IMR-90 (cell line): ENCODE measurements around the gene PCP2. TPM values are rescaled to one million over a fixed set of nuclear protein-coding genes. Genes with fewer than 3 reads are reported as not detected.

Source experiments
- ATAC-seq: fragments of 200-7000 bp; cut with Tn5 transposase; 2 replicates; pipeline ENCODE4 v1.9.1; 2020; ENCODE audit warnings: low read depth, mild to moderate bottlenecking, moderate library complexity
- BruUV-seq: library from RNA; stranded (reverse); fragments of 400-500 nt; replicated peaks from 2 replicates; lab custom pipeline; 2021; lab: Mats Ljungman, UMichigan
- CTCF ChIA-PET: fragments of 300-600 bp; formaldehyde crosslinking; extraction: SDS; loops from one replicate; lab custom pipeline; 2021; ENCODE audit warnings: antibody characterized with exemption; lab: Yijun Ruan, JAX
- POLR2A ChIA-PET: fragments of 300-600 bp; sonication (Branson Sonifier 250); formaldehyde crosslinking; loops from one replicate; lab custom pipeline; 2022; ENCODE audit warnings: antibody characterized with exemption; ENCODE audit not compliant: unreplicated experiment; lab: Charles Lee
- DNase-seq: peaks from one replicate; pipeline ENCODE4 v3.0.0; 2013
- H2AFZ ChIP-seq: replicated peaks from 2 replicates; pipeline ENCODE3; 2013; ENCODE audit warnings: low read length, mild to moderate bottlenecking; ENCODE audit not compliant: poor library complexity
- H2AK5ac ChIP-seq: 2 replicates; pipeline ENCODE4 v1.6.1; 2013; ENCODE audit warnings: low read depth, low read length, inconsistent platforms
- H2AK9ac ChIP-seq: replicated peaks from 2 replicates; pipeline ENCODE3; 2013; ENCODE audit warnings: mild to moderate bottlenecking, low read depth, low read length, moderate library complexity; ENCODE audit not compliant: poor library complexity
- H2BK120ac ChIP-seq: 2 replicates; pipeline ENCODE4 v1.6.1; 2013; ENCODE audit warnings: low read depth, low read length, inconsistent platforms
- H2BK15ac ChIP-seq: 3 replicates; pipeline ENCODE4 v1.6.1; 2013; ENCODE audit warnings: low read depth, low read length, inconsistent platforms
- H2BK20ac ChIP-seq: 2 replicates; pipeline ENCODE4 v1.6.1; 2013; ENCODE audit warnings: low read depth, mild to moderate bottlenecking, inconsistent platforms, low read length, moderate library complexity
- H2BK5ac ChIP-seq: 2 replicates; pipeline ENCODE4 v1.6.1; 2013; ENCODE audit warnings: mild to moderate bottlenecking, low read depth, low read length, inconsistent platforms; ENCODE audit not compliant: poor library complexity, severe bottlenecking
- H3K14ac ChIP-seq: replicated peaks from 2 replicates; pipeline ENCODE4 v1.6.1; 2013; ENCODE audit warnings: low read depth, low read length, inconsistent platforms
- H3K18ac ChIP-seq: 2 replicates; pipeline ENCODE4 v1.6.1; 2013; ENCODE audit warnings: low read depth, low read length, control low read depth
- H3K23ac ChIP-seq: 2 replicates; pipeline ENCODE4 v1.6.1; 2013; ENCODE audit warnings: low read depth, low read length, inconsistent platforms
- H3K27ac ChIP-seq: 2 replicates; pipeline ENCODE4 v1.5.1; 2013; ENCODE audit warnings: mild to moderate bottlenecking, control low read depth, low read length; ENCODE audit not compliant: insufficient read depth
- H3K27me3 ChIP-seq: 2 replicates; pipeline ENCODE4 v1.6.1; 2013; ENCODE audit warnings: low read length; ENCODE audit not compliant: control insufficient read depth, insufficient read depth
- H3K36me3 ChIP-seq: 2 replicates; pipeline ENCODE4 v1.6.1; 2013; ENCODE audit warnings: low read length, mixed read lengths; ENCODE audit not compliant: control insufficient read depth, insufficient read depth
- H3K4ac ChIP-seq: 2 replicates; pipeline ENCODE4 v1.6.1; 2013; ENCODE audit warnings: low read depth, low read length, inconsistent platforms
- H3K4me1 ChIP-seq: 2 replicates; pipeline ENCODE4 v1.6.1; 2013; ENCODE audit warnings: low read length, mixed read lengths; ENCODE audit not compliant: control insufficient read depth, insufficient read depth
- H3K4me2 ChIP-seq: 2 replicates; pipeline ENCODE4 v1.6.1; 2013; ENCODE audit warnings: low read depth, mild to moderate bottlenecking, control low read depth, low read length, moderate library complexity
- H3K4me3 ChIP-seq: 2 replicates; pipeline ENCODE4 v1.5.1; 2013; ENCODE audit warnings: low read depth, mild to moderate bottlenecking, control low read depth, low read length, moderate library complexity; ENCODE audit not compliant: insufficient read depth
- H3K56ac ChIP-seq: 2 replicates; pipeline ENCODE4 v1.6.1; 2013; ENCODE audit warnings: low read length, inconsistent platforms; ENCODE audit not compliant: insufficient read depth; ENCODE audit errors: extremely low read depth
- H3K79me1 ChIP-seq, 2 experiments: 2 replicates each; pipeline ENCODE4 v1.6.1; 2013; ENCODE audit warnings: low read length in 2 of 2, inconsistent platforms in 1 of 2, low read depth in 1 of 2
- H3K9ac ChIP-seq: 2 replicates; pipeline ENCODE4 v1.6.1; 2013; ENCODE audit warnings: low read depth, low read length, control low read depth
- H3K9me1 ChIP-seq: 2 replicates; pipeline ENCODE4 v1.6.1; 2013; ENCODE audit warnings: low read length, inconsistent platforms; ENCODE audit not compliant: insufficient read depth
- H3K9me3 ChIP-seq: 2 replicates; pipeline ENCODE4 v1.6.1; 2013; ENCODE audit warnings: low read length; ENCODE audit not compliant: control insufficient read depth, insufficient read depth
- H4K20me1 ChIP-seq: 2 replicates; pipeline ENCODE4 v1.6.1; 2013; ENCODE audit warnings: low read length, inconsistent platforms; ENCODE audit not compliant: insufficient read depth
- H4K5ac ChIP-seq: 2 replicates; pipeline ENCODE4 v1.6.1; 2013; ENCODE audit warnings: mild to moderate bottlenecking, low read depth, low read length, control low read depth
- H4K8ac ChIP-seq, 2 experiments: 2 replicates each; pipeline ENCODE4 v1.6.1; 2013; ENCODE audit warnings: low read depth in 2 of 2, low read length in 2 of 2, control low read depth in 1 of 2, inconsistent platforms in 1 of 2
- H4K91ac ChIP-seq: 2 replicates; pipeline ENCODE4 v1.6.1; 2013; ENCODE audit warnings: low read depth, low read length, inconsistent platforms; ENCODE audit not compliant: insufficient read depth
- BHLHE40 ChIP-seq: fragments of 150-350 bp; IDR thresholded peaks from 2 replicates; pipeline ENCODE4 v1.6.1; 2016; ENCODE audit warnings: mild to moderate bottlenecking, low read depth, low read length
- CEBPB ChIP-seq: IDR thresholded peaks from 2 replicates; pipeline ENCODE4 v1.6.1; 2012; ENCODE audit warnings: low read depth, low read length, improper control_type of control experiment
- CHD1 ChIP-seq: IDR thresholded peaks from 2 replicates; pipeline ENCODE4 v1.6.1; 2012; ENCODE audit warnings: low read depth, low read length, improper control_type of control experiment
- FOS ChIP-seq: fragments of 150-350 bp; IDR thresholded peaks from 2 replicates; pipeline ENCODE4 v1.6.1; 2016; ENCODE audit warnings: low read depth, low read length
- MAFK ChIP-seq: IDR thresholded peaks from 2 replicates; pipeline ENCODE4 v1.6.1; 2012; ENCODE audit warnings: low read depth, low read length, improper control_type of control experiment
- MAZ ChIP-seq: IDR thresholded peaks from 2 replicates; pipeline ENCODE4 v1.6.1; 2012; ENCODE audit warnings: low read depth, mild to moderate bottlenecking, low read length, improper control_type of control experiment, moderate library complexity, borderline replicate concordance
- MXI1 ChIP-seq: IDR thresholded peaks from 2 replicates; pipeline ENCODE4 v1.6.1; 2012; ENCODE audit warnings: low read depth, mild to moderate bottlenecking, low read length, moderate library complexity, borderline replicate concordance
- NFE2L2 ChIP-seq: fragments of 150-350 bp; IDR thresholded peaks from 2 replicates; pipeline ENCODE4 v1.6.1; 2016; ENCODE audit warnings: low read depth, mild to moderate bottlenecking, low read length
- POLR2A ChIP-seq: IDR thresholded peaks from 2 replicates; pipeline ENCODE4 v1.6.1; 2012; ENCODE audit warnings: mild to moderate bottlenecking, low read depth, low read length
- RAD21 ChIP-seq: IDR thresholded peaks from 2 replicates; pipeline ENCODE4 v1.6.1; 2012; ENCODE audit warnings: low read length, improper control_type of control experiment
- RCOR1 ChIP-seq: IDR thresholded peaks from 2 replicates; pipeline ENCODE4 v1.6.1; 2012; ENCODE audit warnings: mild to moderate bottlenecking, low read length, improper control_type of control experiment; ENCODE audit not compliant: insufficient replicate concordance
- RFX5 ChIP-seq: IDR thresholded peaks from 2 replicates; pipeline ENCODE4 v1.8.0; 2012; ENCODE audit warnings: low read depth, mild to moderate bottlenecking, low read length, moderate library complexity
- SMC3 ChIP-seq: fragments of 150-350 bp; IDR thresholded peaks from 2 replicates; pipeline ENCODE4 v1.6.1; 2016; ENCODE audit warnings: low read depth, mild to moderate bottlenecking, antibody characterized with exemption, low read length, moderate library complexity
- WGBS, 2 experiments: methylation state at CpG; one replicate each; pipeline versions ENCODE4 v1.1.5 to v1.1.7; 2013; ENCODE audit warnings: missing lambda C conversion rate in 2 of 2; ENCODE audit not compliant: insufficient read length in 1 of 2; ENCODE audit errors: extremely low coverage in 2 of 2; 5-methylcytosine and 5-hydroxymethylcytosine counted together
- dilution Hi-C: fragments of 300-500 bp; cut with HindIII; formaldehyde crosslinking; loops from one replicate; pipeline ENCODE4 v1.14.3; 2018; ENCODE audit warnings: low sequenced_read_pairs; ENCODE audit not compliant: unreplicated experiment
- in situ Hi-C: fragments of 300-500 bp; cut with MboI; formaldehyde crosslinking; loops from 3 replicates; pipeline ENCODE4 v1.14.3; 2019; ENCODE audit warnings: low sequenced_read_pairs, inconsistent platforms, mixed read lengths
- intact Hi-C: fragments of 100-400 bp; cut with micrococcal nuclease; formaldehyde crosslinking; loops from 2 replicates; pipeline ENCODE4 v1.10.0; 2022
- polyA plus RNA-seq, 3 experiments: library from polyadenylated mRNA; depleted of rRNA; stranded (reverse); fragments of >200 nt; gene quantifications; 2 replicates each; pipeline ENCODE4 v1.2.3, GENCODE V29; 2012; ENCODE audit warnings: low replicate concordance in 1 of 3
- total RNA-seq: library from RNA; depleted of rRNA; stranded (reverse); fragments of >200 nt; gene quantifications from 2 replicates; pipeline ENCODE4 v1.2.3, GENCODE V29; 2012
- TF ChIP-seq, protein P1 (sequence below): fragments of 150-350 bp; IDR thresholded peaks from 2 replicates; pipeline ENCODE4 v1.6.1; 2016; ENCODE audit warnings: low read depth, mild to moderate bottlenecking, low read length, moderate library complexity, borderline replicate concordance
- TF ChIP-seq, protein P2 (sequence below): fragments of 150-350 bp; IDR thresholded peaks from 2 replicates; pipeline ENCODE4 v1.6.1; 2017; ENCODE audit warnings: mild to moderate bottlenecking, antibody characterized with exemption, low read length, low read depth
- TF ChIP-seq, protein P3 (sequence below): conservative IDR thresholded peaks from 2 replicates; pipeline ENCODE4 v1.5.1; 2012; ENCODE audit warnings: mild to moderate bottlenecking, low read depth, low read length, improper control_type of control experiment

PCP2 gene
- total and polyA plus RNA-seq, 2 of the 4 experiments (the other 2 are of a cell fraction) = not detected

DNA sequence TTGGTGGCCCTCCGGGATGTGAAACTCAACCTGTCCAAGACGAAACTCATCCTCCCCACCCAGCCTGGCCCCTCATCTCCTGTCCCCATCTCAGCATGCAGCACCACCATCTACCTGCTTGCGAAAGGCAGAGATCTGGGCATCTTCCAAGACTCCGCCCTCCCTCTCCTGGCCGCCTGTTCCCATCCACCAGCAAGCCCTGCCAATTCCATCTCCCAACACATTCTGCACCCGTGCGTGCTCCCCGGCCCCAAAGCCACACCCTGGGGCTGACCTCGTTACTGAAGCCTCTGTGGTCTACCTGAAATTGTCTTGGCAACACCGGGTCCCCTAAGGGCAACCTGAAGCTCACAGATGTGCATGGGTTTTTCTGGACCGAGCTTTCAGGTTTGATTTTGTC is 51.1 kb downstream of the PCP2 start:
- Histone ChIP-seq H4K8ac (no peak overlapping the region), H3K4me2 (no peak overlapping the region), H3K4me1 (no peaks in the 10 kb centered on the region), H2BK5ac (no peak overlapping the region), H3K9ac (no peak overlapping the region), H2AK5ac (no peak overlapping the region), H4K5ac (no peak overlapping the region), H3K9me1 (no peaks in the 10 kb centered on the region), H3K9me3 (no peaks in the 10 kb centered on the region), H2BK120ac (no peak overlapping the region), H2BK15ac (no peak overlapping the region), H3K4me3 (no peak overlapping the region), H3K4ac (no peak overlapping the region), H3K18ac (no peak overlapping the region), H3K56ac (no peak overlapping the region), H3K36me3 (no peaks in the 10 kb centered on the region), H2AK9ac (no peak overlapping the region), H2BK20ac (no peak overlapping the region), H3K27me3 (peaks cover 7% of the 10 kb centered on the region), H3K79me1 (no peaks in the 10 kb centered on the region), H4K91ac (no peak overlapping the region), H4K20me1 (no peaks in the 10 kb centered on the region), H2AFZ (no peak overlapping the region), H3K23ac (no peak overlapping the region), H3K14ac (no peak overlapping the region), H3K27ac (no peak overlapping the region)
- WGBS, 2 experiments = 38% methylated on average over 7 of the region's 11 CpGs; no CpG with 5 or more reads in 1 of the 2 experiments
- POLR2A ChIA-PET = no interaction called here
- TF ChIP-seq NFE2L2 = no peak
- no peak for TF ChIP-seq BHLHE40
- TF ChIP-seq FOS = no peak
- TF ChIP-seq POLR2A = no peak
- no peak for TF ChIP-seq RAD21
- TF ChIP-seq MXI1 = no peak
- TF ChIP-seq, protein P1, sequence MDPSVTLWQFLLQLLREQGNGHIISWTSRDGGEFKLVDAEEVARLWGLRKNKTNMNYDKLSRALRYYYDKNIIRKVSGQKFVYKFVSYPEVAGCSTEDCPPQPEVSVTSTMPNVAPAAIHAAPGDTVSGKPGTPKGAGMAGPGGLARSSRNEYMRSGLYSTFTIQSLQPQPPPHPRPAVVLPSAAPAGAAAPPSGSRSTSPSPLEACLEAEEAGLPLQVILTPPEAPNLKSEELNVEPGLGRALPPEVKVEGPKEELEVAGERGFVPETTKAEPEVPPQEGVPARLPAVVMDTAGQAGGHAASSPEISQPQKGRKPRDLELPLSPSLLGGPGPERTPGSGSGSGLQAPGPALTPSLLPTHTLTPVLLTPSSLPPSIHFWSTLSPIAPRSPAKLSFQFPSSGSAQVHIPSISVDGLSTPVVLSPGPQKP = no peak
- no peak for TF ChIP-seq SMC3
- TF ChIP-seq CEBPB = no peak
- TF ChIP-seq CHD1 = no peak
- TF ChIP-seq, protein P2, sequence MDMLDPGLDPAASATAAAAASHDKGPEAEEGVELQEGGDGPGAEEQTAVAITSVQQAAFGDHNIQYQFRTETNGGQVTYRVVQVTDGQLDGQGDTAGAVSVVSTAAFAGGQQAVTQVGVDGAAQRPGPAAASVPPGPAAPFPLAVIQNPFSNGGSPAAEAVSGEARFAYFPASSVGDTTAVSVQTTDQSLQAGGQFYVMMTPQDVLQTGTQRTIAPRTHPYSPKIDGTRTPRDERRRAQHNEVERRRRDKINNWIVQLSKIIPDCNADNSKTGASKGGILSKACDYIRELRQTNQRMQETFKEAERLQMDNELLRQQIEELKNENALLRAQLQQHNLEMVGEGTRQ = no peak
- no peak for TF ChIP-seq RFX5
- TF ChIP-seq MAZ = no peak
- no peak for TF ChIP-seq MAFK
- no peak for TF ChIP-seq RCOR1
- TF ChIP-seq, protein P3, sequence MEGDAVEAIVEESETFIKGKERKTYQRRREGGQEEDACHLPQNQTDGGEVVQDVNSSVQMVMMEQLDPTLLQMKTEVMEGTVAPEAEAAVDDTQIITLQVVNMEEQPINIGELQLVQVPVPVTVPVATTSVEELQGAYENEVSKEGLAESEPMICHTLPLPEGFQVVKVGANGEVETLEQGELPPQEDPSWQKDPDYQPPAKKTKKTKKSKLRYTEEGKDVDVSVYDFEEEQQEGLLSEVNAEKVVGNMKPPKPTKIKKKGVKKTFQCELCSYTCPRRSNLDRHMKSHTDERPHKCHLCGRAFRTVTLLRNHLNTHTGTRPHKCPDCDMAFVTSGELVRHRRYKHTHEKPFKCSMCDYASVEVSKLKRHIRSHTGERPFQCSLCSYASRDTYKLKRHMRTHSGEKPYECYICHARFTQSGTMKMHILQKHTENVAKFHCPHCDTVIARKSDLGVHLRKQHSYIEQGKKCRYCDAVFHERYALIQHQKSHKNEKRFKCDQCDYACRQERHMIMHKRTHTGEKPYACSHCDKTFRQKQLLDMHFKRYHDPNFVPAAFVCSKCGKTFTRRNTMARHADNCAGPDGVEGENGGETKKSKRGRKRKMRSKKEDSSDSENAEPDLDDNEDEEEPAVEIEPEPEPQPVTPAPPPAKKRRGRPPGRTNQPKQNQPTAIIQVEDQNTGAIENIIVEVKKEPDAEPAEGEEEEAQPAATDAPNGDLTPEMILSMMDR = no peak
- intact Hi-C loops = no loop called here
- CTCF ChIA-PET = no interaction called here
- dilution Hi-C loops = no loop called here
- in situ Hi-C loops = no loop called here
- DNase-seq (no peak), ATAC-seq (no peak)
- BruUV-seq = no TSS peak
